Mesenchymal stem cell (in vitro differentiated cells and primary cell): Measurements from ENCODE around the gene AKAP13.

Experiments
- DNase-seq: peaks from one replicate; pipeline ENCODE4 v3.0.0-alpha.2; 2013
- H2AFZ ChIP-seq: one replicate; pipeline ENCODE4 v1.6.1; 2013; ENCODE audit warnings: low read depth, mild to moderate bottlenecking, control low read depth, inconsistent platforms, low read length, moderate library complexity
- H2AK5ac ChIP-seq: 2 replicates; pipeline ENCODE4 v1.6.1; 2013; ENCODE audit warnings: low read length, moderate library complexity, mild to moderate bottlenecking, inconsistent platforms; ENCODE audit not compliant: severe bottlenecking
- H2BK120ac ChIP-seq: one replicate; pipeline ENCODE4 v1.6.1; 2013; ENCODE audit warnings: low read depth, mild to moderate bottlenecking, inconsistent platforms, low read length, moderate library complexity
- H2BK12ac ChIP-seq, 2 experiments: one replicate each; pipeline ENCODE4 v1.6.1; 2013; ENCODE audit warnings: inconsistent platforms in 2 of 2, low read length in 2 of 2, mild to moderate bottlenecking in 2 of 2, moderate library complexity in 2 of 2, control low read depth in 1 of 2
- H2BK15ac ChIP-seq: one replicate; pipeline ENCODE4 v1.6.1; 2013; ENCODE audit warnings: mild to moderate bottlenecking, low read depth, inconsistent platforms; ENCODE audit not compliant: poor library complexity, severe bottlenecking
- H2BK5ac ChIP-seq: 2 replicates; pipeline ENCODE4 v1.6.1; 2013; ENCODE audit warnings: low read depth, mild to moderate bottlenecking, low read length, control low read depth, inconsistent platforms; ENCODE audit not compliant: poor library complexity, severe bottlenecking
- H3K14ac ChIP-seq, 2 experiments: one replicate each; pipeline ENCODE4 v1.6.1; 2013; ENCODE audit warnings: inconsistent platforms in 2 of 2, low read length in 2 of 2, control low read depth in 1 of 2, mild to moderate bottlenecking in 1 of 2, moderate library complexity in 1 of 2
- H3K18ac ChIP-seq, 2 experiments: one replicate each; pipeline ENCODE4 v1.6.1; 2013; ENCODE audit warnings: inconsistent platforms in 2 of 2, low read length in 2 of 2, control low read depth in 1 of 2, low read depth in 1 of 2, mild to moderate bottlenecking in 1 of 2
- H3K23ac ChIP-seq, 2 experiments: one replicate each; pipeline ENCODE4 v1.6.1; 2013; ENCODE audit warnings: inconsistent platforms in 2 of 2, low read length in 2 of 2, mild to moderate bottlenecking in 2 of 2, moderate library complexity in 2 of 2, control low read depth in 1 of 2
- H3K27ac ChIP-seq: 2 replicates; pipeline ENCODE4 v1.5.1; 2013; ENCODE audit warnings: mild to moderate bottlenecking, moderate library complexity, low read length, control low read depth, inconsistent platforms; ENCODE audit not compliant: poor library complexity, severe bottlenecking
- H3K27me3 ChIP-seq, 2 experiments: 2 replicates each; pipeline versions ENCODE4 v1.6.1 to v1.7.0; 2013; ENCODE audit warnings: low read length in 2 of 2, mild to moderate bottlenecking in 2 of 2, moderate library complexity in 2 of 2, control low read depth in 1 of 2, inconsistent platforms in 1 of 2; ENCODE audit not compliant: control insufficient read depth in 1 of 2, insufficient read depth in 1 of 2
- H3K36me3 ChIP-seq, 2 experiments: 2 replicates each; pipeline versions ENCODE4 v1.6.1 to v1.7.0; 2013; ENCODE audit warnings: low read length in 2 of 2, control low read depth in 1 of 2, inconsistent platforms in 1 of 2, low read depth in 1 of 2, mild to moderate bottlenecking in 1 of 2; ENCODE audit not compliant: insufficient read depth in 2 of 2, control insufficient read depth in 1 of 2
- H3K4ac ChIP-seq, 2 experiments: one replicate each; pipeline ENCODE4 v1.6.1; 2013; ENCODE audit warnings: inconsistent platforms in 2 of 2, low read length in 2 of 2, mild to moderate bottlenecking in 2 of 2, moderate library complexity in 2 of 2, control low read depth in 1 of 2, low read depth in 1 of 2
- H3K4me1 ChIP-seq: 2 replicates; pipeline ENCODE4 v1.6.1; 2013; ENCODE audit warnings: low read depth, low read length, control low read depth; ENCODE audit not compliant: control insufficient read depth, insufficient read depth
- H3K4me2 ChIP-seq: 2 replicates; pipeline ENCODE4 v1.6.1; 2013; ENCODE audit warnings: low read length, mild to moderate bottlenecking, inconsistent platforms; ENCODE audit not compliant: poor library complexity, severe bottlenecking
- H3K4me3 ChIP-seq, 2 experiments: 2 replicates each; pipeline versions ENCODE4 v1.5.1 to v1.7.0; 2013; ENCODE audit warnings: low read length in 2 of 2, mild to moderate bottlenecking in 2 of 2, control low read depth in 1 of 2, low read depth in 1 of 2; ENCODE audit not compliant: insufficient read depth in 1 of 2
- H3K79me1 ChIP-seq: replicated peaks from 2 replicates; pipeline ENCODE4 v1.6.1; 2013; ENCODE audit warnings: mild to moderate bottlenecking, control low read depth, low read length, inconsistent platforms; ENCODE audit not compliant: poor library complexity, severe bottlenecking
- H3K9ac ChIP-seq: 2 replicates; pipeline ENCODE4 v1.7.0; 2013; ENCODE audit warnings: mild to moderate bottlenecking, low read length, moderate library complexity
- H3K9me3 ChIP-seq: 2 replicates; pipeline ENCODE4 v1.7.0; 2013; ENCODE audit warnings: mild to moderate bottlenecking, low read length; ENCODE audit not compliant: control insufficient read depth
- H4K8ac ChIP-seq: one replicate; pipeline ENCODE4 v1.6.1; 2013; ENCODE audit warnings: inconsistent platforms, mild to moderate bottlenecking, low read length, moderate library complexity
- H4K91ac ChIP-seq: one replicate; pipeline ENCODE4 v1.6.1; 2013; ENCODE audit warnings: mild to moderate bottlenecking, low read length, inconsistent platforms
- WGBS: methylation state at CpG from one replicate; pipeline ENCODE4 v1.1.7; 2013; ENCODE audit warnings: mixed read lengths; 5-methylcytosine and 5-hydroxymethylcytosine counted together

Gene AKAP13

DNA sequence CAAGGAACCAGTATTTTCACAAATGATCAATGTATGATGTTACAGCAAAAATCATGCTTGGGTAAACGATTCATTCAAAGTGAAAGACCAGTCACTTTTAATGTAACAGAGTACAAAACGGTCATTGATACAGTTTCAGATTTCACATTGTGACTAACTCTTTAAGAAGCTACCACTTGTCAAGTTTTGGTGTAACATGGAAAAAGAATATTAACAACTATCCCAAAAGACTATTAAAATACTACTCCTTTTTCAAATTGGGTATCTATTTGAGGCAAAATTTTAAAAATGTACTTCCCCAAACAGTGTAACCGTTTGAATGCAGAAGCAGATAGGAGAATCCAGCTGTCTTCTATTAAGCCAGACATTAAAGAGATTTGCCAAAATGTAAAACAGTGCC, 31.7 kb downstream of the AKAP13 start:
- H4K8ac ChIP-seq: no peak overlapping the region
- H3K9me3 ChIP-seq: no peaks in the 10 kb centered on the region
- DNase-seq: peak; percentile 66
- no peaks in the 10 kb centered on the region for H3K79me1 ChIP-seq
- H2BK5ac ChIP-seq: no peak overlapping the region
- H3K4me3 ChIP-seq: peak overlapping the region in 1 of 2 experiments; percentile 44
- peaks cover 13% of the 10 kb centered on the region for H3K4me1 ChIP-seq
- no peak overlapping the region for H2BK12ac ChIP-seq
- H3K27ac ChIP-seq: no peak overlapping the region
- H2BK120ac ChIP-seq: no peak overlapping the region
- H3K23ac ChIP-seq: no peak overlapping the region
- WGBS: 40% methylated on average over 1 of the region's 3 CpGs
- H3K14ac ChIP-seq: no peak overlapping the region
- H3K4me2 ChIP-seq: no peak overlapping the region
- H3K27me3 ChIP-seq: no peaks in the 10 kb centered on the region
- H2BK15ac ChIP-seq: no peak overlapping the region
- no peak overlapping the region for H2AFZ ChIP-seq
- no peaks in the 10 kb centered on the region for H3K36me3 ChIP-seq
- H3K9ac ChIP-seq: peak overlapping the region; percentile 83
- no peak overlapping the region for H2AK5ac ChIP-seq
- no peak overlapping the region for H4K91ac ChIP-seq
- H3K18ac ChIP-seq: no peak overlapping the region
- H3K4ac ChIP-seq: no peak overlapping the region

GRCh38 chr15:85412956-85413854, 32.8 kb downstream of the AKAP13 start:
- Histone ChIP-seq H3K9ac (peak overlapping the region; percentile 83), H2BK5ac (no peak overlapping the region), H3K79me1 (no peaks in the 10 kb centered on the region), H3K4me1 (peaks cover 6% of the 10 kb centered on the region), H2BK12ac (no peak overlapping the region), H3K4me2 (peak overlapping the region; percentile 42), H2BK15ac (no peak overlapping the region), H4K91ac (no peak overlapping the region), H4K8ac (peak overlapping the region; percentile 49), H3K14ac (no peak overlapping the region), H2AFZ (no peak overlapping the region), H3K23ac (no peak overlapping the region), H3K36me3 (no peaks in the 10 kb centered on the region), H3K4me3 (peak overlapping the region in 1 of 2 experiments; percentile 71), H3K27me3 (no peaks in the 10 kb centered on the region), H3K9me3 (no peaks in the 10 kb centered on the region), H2AK5ac (peak overlapping the region; percentile 97), H3K18ac (peak overlapping the region in 1 of 2 experiments; percentile 79), H3K4ac (no peak overlapping the region), H2BK120ac (peak overlapping the region; percentile 42), H3K27ac (peak overlapping the region; percentile 80)
- peak; percentile 93 for DNase-seq
- 52% methylated on average over 8 of the region's 14 CpGs for WGBS

- WGBS: 63% methylated on average over 3 of the region's 4 CpGs
Observed at GRCh38 chr15:85414037-85414436, 33.6 kb downstream of the AKAP13 start.

GRCh38 chr15:85414495-85414894, 34.1 kb downstream of the AKAP13 start:
- Histone ChIP-seq H3K27ac (no peak overlapping the region), H3K4ac (no peak overlapping the region), H3K4me3 (no peak overlapping the region), H2BK120ac (no peak overlapping the region), H3K9me3 (no peaks in the 10 kb centered on the region), H2AFZ (no peak overlapping the region), H4K91ac (no peak overlapping the region), H3K79me1 (no peaks in the 10 kb centered on the region), H3K4me1 (peaks cover 6% of the 10 kb centered on the region), H2BK12ac (no peak overlapping the region), H3K18ac (no peak overlapping the region), H3K14ac (no peak overlapping the region), H3K9ac (peak overlapping the region; percentile 83), H3K4me2 (no peak overlapping the region), H3K27me3 (no peaks in the 10 kb centered on the region), H2BK15ac (no peak overlapping the region), H2BK5ac (no peak overlapping the region), H3K23ac (no peak overlapping the region), H2AK5ac (no peak overlapping the region), H4K8ac (no peak overlapping the region), H3K36me3 (no peaks in the 10 kb centered on the region)
- DNase-seq: peak; percentile 38

More at GRCh38 chr15:85414037-85414436, 33.6 kb downstream of the AKAP13 start:
- Histone ChIP-seq H2BK5ac (no peak overlapping the region), H4K91ac (no peak overlapping the region), H3K4ac (no peak overlapping the region), H3K4me3 (peak overlapping the region in 1 of 2 experiments; percentile 71), H3K23ac (no peak overlapping the region), H3K9ac (peak overlapping the region; percentile 83), H3K18ac (no peak overlapping the region), H2BK12ac (no peak overlapping the region), H3K4me2 (no peak overlapping the region), H3K27me3 (no peaks in the 10 kb centered on the region), H2BK15ac (no peak overlapping the region), H3K4me1 (peaks cover 6% of the 10 kb centered on the region), H2BK120ac (no peak overlapping the region), H3K9me3 (no peaks in the 10 kb centered on the region), H3K79me1 (no peaks in the 10 kb centered on the region), H3K14ac (no peak overlapping the region), H4K8ac (no peak overlapping the region), H3K27ac (peak overlapping the region; percentile 65), H2AK5ac (no peak overlapping the region), H3K36me3 (no peaks in the 10 kb centered on the region), H2AFZ (no peak overlapping the region)
- no peak for DNase-seq
